Keratinocyte (primary cell): Measurements from ENCODE around the gene ARCN1.
"Not testable (repeated sequence)": the region's sequence is repeated elsewhere in the genome, so short reads cannot be mapped to it uniquely, and the experiment has no call there.

Source experiments
- EZH2 ChIP-seq: IDR thresholded peaks from one replicate; pipeline ENCODE4 v1.6.1; 2012; ENCODE audit warnings: inconsistent platforms, mild to moderate bottlenecking, low read length, moderate library complexity
- TF ChIP-seq, protein P1 (sequence below), 3 experiments: IDR thresholded peaks in 1 of 3; conservative IDR thresholded peaks in 1 of 3; optimal IDR thresholded peaks in 1 of 3; 2 replicates in 2 of 3; 3 replicates in 1 of 3; pipeline versions ENCODE3 to v1.5.1; 2011; ENCODE audit warnings: low read length in 3 of 3, mild to moderate bottlenecking in 3 of 3, moderate library complexity in 2 of 3, control low read depth in 1 of 3, inconsistent platforms in 1 of 3; ENCODE audit not compliant: insufficient read depth in 2 of 3; ENCODE audit errors: extremely low read depth in 1 of 3

- TF ChIP-seq, protein P1, sequence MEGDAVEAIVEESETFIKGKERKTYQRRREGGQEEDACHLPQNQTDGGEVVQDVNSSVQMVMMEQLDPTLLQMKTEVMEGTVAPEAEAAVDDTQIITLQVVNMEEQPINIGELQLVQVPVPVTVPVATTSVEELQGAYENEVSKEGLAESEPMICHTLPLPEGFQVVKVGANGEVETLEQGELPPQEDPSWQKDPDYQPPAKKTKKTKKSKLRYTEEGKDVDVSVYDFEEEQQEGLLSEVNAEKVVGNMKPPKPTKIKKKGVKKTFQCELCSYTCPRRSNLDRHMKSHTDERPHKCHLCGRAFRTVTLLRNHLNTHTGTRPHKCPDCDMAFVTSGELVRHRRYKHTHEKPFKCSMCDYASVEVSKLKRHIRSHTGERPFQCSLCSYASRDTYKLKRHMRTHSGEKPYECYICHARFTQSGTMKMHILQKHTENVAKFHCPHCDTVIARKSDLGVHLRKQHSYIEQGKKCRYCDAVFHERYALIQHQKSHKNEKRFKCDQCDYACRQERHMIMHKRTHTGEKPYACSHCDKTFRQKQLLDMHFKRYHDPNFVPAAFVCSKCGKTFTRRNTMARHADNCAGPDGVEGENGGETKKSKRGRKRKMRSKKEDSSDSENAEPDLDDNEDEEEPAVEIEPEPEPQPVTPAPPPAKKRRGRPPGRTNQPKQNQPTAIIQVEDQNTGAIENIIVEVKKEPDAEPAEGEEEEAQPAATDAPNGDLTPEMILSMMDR (optimal IDR thresholded peaks at IDR 0.05 in 1 of 3, IDR thresholded peaks at IDR 0.05 in 1 of 3, conservative IDR thresholded peaks at IDR 0.05 in 1 of 3; ENCODE audit: extremely low read depth in 1 of 3, insufficient read depth in 2 of 3, low read length in 3 of 3): not testable (repeated sequence)
- TF ChIP-seq EZH2: not testable (repeated sequence)
Observed at GRCh38 chr11:118571701-118572060, 528 bp upstream of the ARCN1 start.
